ENCODE data around the gene POLA1.

GRCh38 chrX:24996096-24996709 is 302.5 kb downstream of the POLA1 start:
- TF ChIP-seq, protein P1, sequence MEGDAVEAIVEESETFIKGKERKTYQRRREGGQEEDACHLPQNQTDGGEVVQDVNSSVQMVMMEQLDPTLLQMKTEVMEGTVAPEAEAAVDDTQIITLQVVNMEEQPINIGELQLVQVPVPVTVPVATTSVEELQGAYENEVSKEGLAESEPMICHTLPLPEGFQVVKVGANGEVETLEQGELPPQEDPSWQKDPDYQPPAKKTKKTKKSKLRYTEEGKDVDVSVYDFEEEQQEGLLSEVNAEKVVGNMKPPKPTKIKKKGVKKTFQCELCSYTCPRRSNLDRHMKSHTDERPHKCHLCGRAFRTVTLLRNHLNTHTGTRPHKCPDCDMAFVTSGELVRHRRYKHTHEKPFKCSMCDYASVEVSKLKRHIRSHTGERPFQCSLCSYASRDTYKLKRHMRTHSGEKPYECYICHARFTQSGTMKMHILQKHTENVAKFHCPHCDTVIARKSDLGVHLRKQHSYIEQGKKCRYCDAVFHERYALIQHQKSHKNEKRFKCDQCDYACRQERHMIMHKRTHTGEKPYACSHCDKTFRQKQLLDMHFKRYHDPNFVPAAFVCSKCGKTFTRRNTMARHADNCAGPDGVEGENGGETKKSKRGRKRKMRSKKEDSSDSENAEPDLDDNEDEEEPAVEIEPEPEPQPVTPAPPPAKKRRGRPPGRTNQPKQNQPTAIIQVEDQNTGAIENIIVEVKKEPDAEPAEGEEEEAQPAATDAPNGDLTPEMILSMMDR (IDR thresholded peaks at IDR 0.05) = no peak
- TF ChIP-seq POLR2A (IDR thresholded peaks at IDR 0.05) = no peak

Measured in adrenal gland (tissue), 5 donors.